Activated CD4-positive, alpha-beta T cell treated with anti-CD3 and anti-CD28 coated beads, Interleukin-10, Interleukin-2, amounts not matched to agents 100 ng/mL and 50 ng/mL, durations not matched to agents 16 hours and 8 hours (primary cell): ENCODE data around the gene OR2AK2.

Source experiments
- DNase-seq: peaks from one replicate; pipeline ENCODE4 v3.0.0-alpha.2; 2020

Gene OR2AK2

GRCh38 chr1:247964933-247965332 is at the start of gene OR2AK2:
TSS of gene OR2AK2 (plus strand) at chr1:247965233. CDS start at chr1:247965377, 144 bp downstream.
- no peak for DNase-seq

- DNase-seq, result no peak
Measured at GRCh38 chr1:247919952-247920351, 45.1 kb upstream of the OR2AK2 start, which contains the start of gene OR2T8. TSS of gene OR2T8 (plus strand) at chr1:247920252. CDS start at chr1:247921018, 766 bp downstream.

GRCh38 chr1:247923941-247924340 is 41.1 kb upstream of the OR2AK2 start:
- DNase-seq, result no peak

GRCh38 chr1:247924868-247925267 is 40.2 kb upstream of the OR2AK2 start, which contains the start of gene OR2AJ1:
TSS of gene OR2AJ1 (plus strand) at chr1:247924889. CDS start at chr1:247933769, 8,880 bp downstream.
- DNase-seq, result no peak

- no peak for DNase-seq
Measured at GRCh38 chr1:247933989-247934388, 31.0 kb upstream of the OR2AK2 start.

- DNase-seq, result no peak
Measured at GRCh38 chr1:247935781-247936180, 29.3 kb upstream of the OR2AK2 start.

- DNase-seq, result no peak
Measured at GRCh38 chr1:247936415-247936814, 28.6 kb upstream of the OR2AK2 start.

GRCh38 chr1:247936965-247937734 is 27.9 kb upstream of the OR2AK2 start:
- peak; percentile 95 for DNase-seq

- no peak for DNase-seq
Measured at GRCh38 chr1:247942624-247943023, 22.4 kb upstream of the OR2AK2 start.

GRCh38 chr1:247948558-247948957 is 16.5 kb upstream of the OR2AK2 start, which contains the start of gene OR2L8:
TSS of gene OR2L8 (plus strand) at chr1:247948858. CDS start at chr1:247948858, 0 bp downstream.
- no peak for DNase-seq

GRCh38 chr1:247953408-247953807 is 11.6 kb upstream of the OR2AK2 start:
- DNase-seq, result no peak

GRCh38 chr1:247961791-247962190 is 3.2 kb upstream of the OR2AK2 start:
- DNase-seq, result no peak

GRCh38 chr1:247962911-247963588 is 2.0 kb upstream of the OR2AK2 start:
- DNase-seq, result no peak

GRCh38 chr1:247966532-247967204 is 1.6 kb downstream of the OR2AK2 start:
- DNase-seq, result no peak

GRCh38 chr1:247992986-247993385 is 28.0 kb downstream of the OR2AK2 start:
- DNase-seq, result no peak

GRCh38 chr1:247998811-247999210 is 33.8 kb downstream of the OR2AK2 start:
- DNase-seq, result no peak

GRCh38 chr1:248000169-248000568 is 35.1 kb downstream of the OR2AK2 start:
- DNase-seq, result no peak

GRCh38 chr1:248007778-248008177 is 42.7 kb downstream of the OR2AK2 start:
- DNase-seq, result no peak

GRCh38 chr1:248009681-248010080 is 44.6 kb downstream of the OR2AK2 start:
- DNase-seq, result no peak

GRCh38 chr1:248013229-248013710 is 48.2 kb downstream of the OR2AK2 start, which contains the start of gene OR2L5:
TSS of gene OR2L5 (plus strand) at chr1:248013660. CDS start at chr1:248021948, 8,288 bp downstream.
- no peak for DNase-seq

GRCh38 chr1:248015803-248016202 is 50.8 kb downstream of the OR2AK2 start:
- no peak for DNase-seq
